LNCAP (cell line): ENCODE data around the gene NIPA2.
A peak's percentile ranks its signal among the peaks of the same experiment; 100 is the strongest.

Experiments used
- TF ChIP-seq, protein P1 (sequence below): fragments of 450-650 bp; IDR thresholded peaks from 2 replicates; pipeline ENCODE4 v1.5.1; 2017; ENCODE audit warnings: mild to moderate bottlenecking

The NIPA2 gene

DNA sequence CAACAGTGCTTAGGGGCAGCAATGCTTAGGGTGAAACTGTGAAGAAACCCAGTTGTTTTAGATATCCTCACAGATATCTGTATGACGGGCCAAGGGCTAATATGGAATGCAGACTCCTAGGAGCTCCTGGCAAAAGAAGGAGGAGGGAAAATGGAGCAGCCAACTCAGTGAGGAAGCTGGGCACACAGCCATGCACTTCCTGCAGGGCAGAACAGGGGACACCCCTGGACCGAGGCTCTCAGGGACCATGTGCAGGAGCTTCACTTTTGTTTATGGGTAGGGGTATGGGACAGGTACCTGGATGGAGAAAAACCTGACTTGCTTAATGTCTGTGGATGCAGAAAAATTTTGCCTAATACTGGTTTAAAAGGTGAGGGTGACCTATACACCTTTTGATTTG, 31.8 kb upstream of the NIPA2 start:
- TF ChIP-seq, protein P1, sequence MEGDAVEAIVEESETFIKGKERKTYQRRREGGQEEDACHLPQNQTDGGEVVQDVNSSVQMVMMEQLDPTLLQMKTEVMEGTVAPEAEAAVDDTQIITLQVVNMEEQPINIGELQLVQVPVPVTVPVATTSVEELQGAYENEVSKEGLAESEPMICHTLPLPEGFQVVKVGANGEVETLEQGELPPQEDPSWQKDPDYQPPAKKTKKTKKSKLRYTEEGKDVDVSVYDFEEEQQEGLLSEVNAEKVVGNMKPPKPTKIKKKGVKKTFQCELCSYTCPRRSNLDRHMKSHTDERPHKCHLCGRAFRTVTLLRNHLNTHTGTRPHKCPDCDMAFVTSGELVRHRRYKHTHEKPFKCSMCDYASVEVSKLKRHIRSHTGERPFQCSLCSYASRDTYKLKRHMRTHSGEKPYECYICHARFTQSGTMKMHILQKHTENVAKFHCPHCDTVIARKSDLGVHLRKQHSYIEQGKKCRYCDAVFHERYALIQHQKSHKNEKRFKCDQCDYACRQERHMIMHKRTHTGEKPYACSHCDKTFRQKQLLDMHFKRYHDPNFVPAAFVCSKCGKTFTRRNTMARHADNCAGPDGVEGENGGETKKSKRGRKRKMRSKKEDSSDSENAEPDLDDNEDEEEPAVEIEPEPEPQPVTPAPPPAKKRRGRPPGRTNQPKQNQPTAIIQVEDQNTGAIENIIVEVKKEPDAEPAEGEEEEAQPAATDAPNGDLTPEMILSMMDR = no peak

DNA sequence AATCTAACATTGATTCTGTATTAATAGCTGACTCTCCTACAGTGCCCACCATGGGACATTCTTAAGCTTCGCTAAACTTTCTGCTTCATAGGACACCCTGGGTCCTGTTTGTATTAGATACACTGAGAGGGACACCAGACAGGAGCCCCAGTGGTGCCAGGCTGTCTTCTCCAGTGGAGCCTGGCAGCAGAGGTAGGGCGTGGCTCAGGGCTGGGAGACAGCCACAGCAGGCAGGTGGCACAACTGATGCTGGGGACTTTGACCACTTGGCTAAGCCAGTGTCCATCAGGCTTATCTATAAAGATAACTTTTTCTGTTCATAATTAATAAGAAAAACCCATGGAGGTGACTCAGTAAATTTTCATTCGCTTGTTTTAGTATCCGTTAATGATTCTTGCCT, 30.2 kb upstream of the NIPA2 start:
- TF ChIP-seq, protein P1 = no peak

DNA sequence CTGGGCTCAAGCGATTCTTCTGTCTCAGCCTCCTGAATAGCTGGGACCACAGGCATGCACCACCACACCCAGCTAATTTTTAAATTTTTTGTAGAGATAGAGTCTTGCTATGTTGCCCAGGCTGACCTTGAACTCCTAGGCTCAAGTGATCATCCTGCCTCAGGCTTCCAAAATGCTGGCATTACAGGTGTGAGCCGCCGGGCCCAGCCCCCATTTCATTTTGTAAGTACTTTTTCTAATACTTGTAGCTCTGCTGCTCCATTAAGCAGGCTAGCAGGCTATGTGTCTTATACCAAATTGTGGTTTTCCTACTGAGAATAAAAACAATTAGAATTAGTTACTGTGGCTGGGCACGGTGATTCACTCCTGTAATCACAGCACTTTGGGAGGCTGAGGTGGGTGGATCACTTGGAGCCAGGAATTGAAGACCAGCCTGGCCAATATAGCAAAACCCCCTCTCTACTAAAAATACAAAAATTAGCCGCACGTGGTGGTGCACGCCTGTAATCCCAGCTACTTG, 29.6 kb upstream of the NIPA2 start:
- TF ChIP-seq, protein P1 = no peak

DNA sequence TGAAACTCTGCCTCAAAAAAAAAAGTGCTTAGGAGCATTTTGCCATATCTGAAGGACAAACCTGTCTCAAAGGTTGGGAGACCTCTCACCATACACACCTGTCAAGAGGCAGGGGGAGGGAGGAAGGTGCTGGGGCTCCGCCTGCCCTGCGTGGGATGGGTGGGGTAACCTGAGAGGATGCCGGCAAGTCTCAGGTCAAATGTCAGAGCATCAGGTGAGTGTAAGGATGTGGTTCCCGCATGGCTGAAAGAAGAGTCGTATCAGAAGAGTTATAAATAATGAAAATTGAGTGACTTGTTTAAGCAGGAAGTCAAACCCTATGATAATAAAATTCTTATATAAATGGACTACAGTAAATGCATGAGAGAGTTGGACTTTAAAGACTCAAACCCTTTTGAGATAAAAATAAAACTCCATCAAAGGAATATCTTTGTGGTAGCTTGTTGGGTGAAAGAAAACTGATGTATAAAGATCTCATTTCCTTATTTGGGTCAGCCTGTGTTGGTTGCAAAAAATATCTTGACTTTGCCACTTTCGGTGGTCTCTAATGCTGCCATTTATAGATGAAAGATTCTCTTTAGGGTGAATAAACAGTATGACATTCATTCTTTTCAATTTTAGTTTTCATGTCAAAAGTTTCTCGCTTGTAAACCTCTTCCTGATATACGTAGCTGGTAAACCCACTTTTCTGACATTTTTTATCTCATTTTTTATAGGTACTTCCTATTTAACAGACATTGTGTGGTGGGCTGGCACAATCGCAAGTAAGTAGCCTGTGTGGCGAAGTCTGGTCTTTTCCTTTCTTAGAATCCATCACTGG, 28.2 kb upstream of the NIPA2 start:
- TF ChIP-seq, protein P1 = no peak

DNA sequence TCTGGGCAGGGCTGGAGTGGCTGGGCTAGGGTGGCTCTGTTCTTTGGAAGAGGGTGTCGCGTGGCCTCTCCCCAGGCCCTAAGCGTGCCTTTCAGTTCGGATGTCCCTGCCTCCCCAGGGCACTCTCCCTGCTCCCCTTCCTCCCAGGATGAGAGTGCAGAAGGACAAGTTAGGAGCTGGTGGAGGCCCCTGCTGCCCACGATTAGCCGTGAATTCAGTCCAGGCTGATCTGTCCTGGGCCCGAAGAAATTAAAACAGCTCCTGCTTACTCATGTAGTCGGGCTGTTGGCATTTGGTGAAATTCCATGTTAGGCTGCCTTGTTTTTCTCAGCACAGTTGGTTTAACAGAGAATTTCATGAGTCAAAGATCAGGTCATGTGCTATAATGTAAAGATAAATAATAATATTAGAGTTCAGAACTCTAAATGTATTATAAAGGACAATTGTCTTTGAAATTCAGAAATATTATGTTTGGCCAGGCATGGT, 27.6 kb upstream of the NIPA2 start:
- TF ChIP-seq, protein P1 = no peak

DNA sequence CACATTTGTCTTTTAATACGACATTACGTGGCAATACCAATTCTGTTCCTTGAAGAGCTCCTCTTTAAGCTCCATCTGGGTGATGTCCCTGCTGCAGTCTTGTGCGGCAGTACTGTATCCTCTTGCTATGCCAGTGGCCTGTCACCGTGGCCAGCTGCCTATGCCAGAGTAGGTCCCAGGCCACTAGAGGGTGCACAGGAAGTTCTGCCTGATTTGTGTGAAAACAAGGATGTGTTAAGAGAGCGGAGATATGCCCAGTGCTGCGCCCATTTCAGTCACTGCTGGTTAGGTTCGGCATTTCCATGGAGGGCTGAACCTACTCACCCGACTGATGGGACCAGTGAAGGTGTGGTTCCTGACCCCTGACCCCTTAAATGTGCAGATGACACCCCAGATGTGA, 26.8 kb upstream of the NIPA2 start:
- TF ChIP-seq, protein P1 = peak; percentile 31; the same call in 1 of the 2 replicates

DNA sequence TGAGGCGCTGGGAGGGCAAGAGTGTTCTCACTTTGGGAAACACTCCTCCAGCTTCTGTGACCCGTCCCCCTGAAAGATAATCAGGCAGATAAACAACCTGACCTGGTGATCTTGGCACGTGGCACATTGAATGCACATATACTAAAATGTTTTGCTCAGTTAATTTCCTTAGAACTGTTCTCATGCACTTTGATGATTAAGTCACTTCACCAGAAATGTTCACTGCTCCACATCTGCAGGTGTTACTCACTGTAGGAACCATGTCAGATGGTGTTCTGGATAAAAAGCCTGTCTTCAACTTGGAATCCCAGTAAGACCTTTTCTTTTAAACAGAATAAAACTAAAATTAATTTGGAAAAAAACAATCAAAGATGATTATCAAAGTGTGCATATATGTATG, 24.6 kb upstream of the NIPA2 start:
- TF ChIP-seq, protein P1 = no peak
